Stomach smooth muscle (tissue), 2 donors: ENCODE data around the gene SMNDC1.
"Not testable (repeated sequence)": the region's sequence is repeated elsewhere in the genome, so short reads cannot be mapped to it uniquely, and the experiment has no call there.

ENCODE experiments used
- H3K27ac ChIP-seq: one replicate; pipeline ENCODE4 v1.7.0; 2013; ENCODE audit warnings: mild to moderate bottlenecking, low read length, inconsistent platforms
- H3K27me3 ChIP-seq, 2 donors: one replicate each; pipeline ENCODE4 v1.7.0; 2013; ENCODE audit warnings: low read length in 2 of 2; ENCODE audit not compliant: insufficient read depth in 2 of 2, control insufficient read depth in 1 of 2
- H3K36me3 ChIP-seq, 2 donors: one replicate each; pipeline ENCODE4 v1.7.0; 2013; ENCODE audit warnings: low read length in 2 of 2; ENCODE audit not compliant: control insufficient read depth in 2 of 2, insufficient read depth in 2 of 2
- H3K4me1 ChIP-seq: one replicate; pipeline ENCODE4 v1.7.0; 2013; ENCODE audit warnings: low read length; ENCODE audit not compliant: control insufficient read depth, insufficient read depth
- H3K4me3 ChIP-seq, 2 donors: one replicate each; pipeline ENCODE4 v1.7.0; 2013; ENCODE audit warnings: low read length in 2 of 2
- H3K9ac ChIP-seq, 2 donors: one replicate each; pipeline ENCODE4 v1.7.0; 2013; ENCODE audit warnings: low read length in 2 of 2, mild to moderate bottlenecking in 1 of 2
- H3K9me3 ChIP-seq, 2 donors: one replicate each; pipeline ENCODE4 v1.7.0; 2013; ENCODE audit warnings: low read length in 2 of 2; ENCODE audit not compliant: control insufficient read depth in 2 of 2
- donor health status: healthy.
- donor health status: Pancreatic carcinoma.

SMNDC1 gene

GRCh38 chr10:110272995-110273394 is 31.7 kb downstream of the SMNDC1 start:
- not testable (repeated sequence) for H3K27ac ChIP-seq, H3K9me3 ChIP-seq, H3K27me3 ChIP-seq, H3K4me3 ChIP-seq, H3K36me3 ChIP-seq, H3K9ac ChIP-seq
- peaks cover 11% of the 10 kb centered on the region for H3K4me1 ChIP-seq

GRCh38 chr10:110269374-110270318 is 35.1 kb downstream of the SMNDC1 start:
- Histone ChIP-seq H3K4me3 (peak overlapping the region; percentile 50 to 52), H3K9me3 (no peaks in the 10 kb centered on the region), H3K9ac (peak overlapping the region; percentile 30 to 59)

GRCh38 chr10:110268971-110269370 is 35.7 kb downstream of the SMNDC1 start:
- Histone ChIP-seq H3K9me3 (no peaks in the 10 kb centered on the region), H3K9ac (peak overlapping the region; percentile 30 to 59), H3K4me3 (peak overlapping the region; percentile 50 to 52), H3K36me3 (no peaks in the 10 kb centered on the region), H3K27me3 (no peaks in the 10 kb centered on the region), H3K27ac (peak overlapping the region; percentile 56), H3K4me1 (peaks cover 5% of the 10 kb centered on the region)

More at GRCh38 chr10:110269374-110270318, 35.1 kb downstream of the SMNDC1 start:
- no peaks in the 10 kb centered on the region for H3K36me3 ChIP-seq
- H3K27me3 ChIP-seq: no peaks in the 10 kb centered on the region
- peak overlapping the region; percentile 56 for H3K27ac ChIP-seq
- H3K4me1 ChIP-seq: peaks cover 11% of the 10 kb centered on the region

- no peak overlapping the region for H3K9ac ChIP-seq
- peaks cover under 1% of the 10 kb centered on the region for H3K4me1 ChIP-seq
- no peaks in the 10 kb centered on the region for H3K36me3 ChIP-seq
- H3K27ac ChIP-seq: no peak overlapping the region
- H3K27me3 ChIP-seq: no peaks in the 10 kb centered on the region
- no peak overlapping the region for H3K4me3 ChIP-seq
- H3K9me3 ChIP-seq: no peaks in the 10 kb centered on the region
These were observed 36.3 kb downstream of the SMNDC1 start for GRCh38 chr10:110268442-110268841.

GRCh38 chr10:110267276-110267675 is 37.4 kb downstream of the SMNDC1 start:
- H3K4me3 ChIP-seq: no peak overlapping the region
- no peak overlapping the region for H3K27ac ChIP-seq
- H3K4me1 ChIP-seq: no peaks in the 10 kb centered on the region
- H3K36me3 ChIP-seq: no peaks in the 10 kb centered on the region
- no peaks in the 10 kb centered on the region for H3K9me3 ChIP-seq
- no peak overlapping the region for H3K9ac ChIP-seq
- no peaks in the 10 kb centered on the region for H3K27me3 ChIP-seq

- no peaks in the 10 kb centered on the region for H3K27me3 ChIP-seq
- H3K9ac ChIP-seq: no peak overlapping the region
- H3K4me3 ChIP-seq: no peak overlapping the region
- no peaks in the 10 kb centered on the region for H3K9me3 ChIP-seq
- H3K27ac ChIP-seq: no peak overlapping the region
- no peaks in the 10 kb centered on the region for H3K36me3 ChIP-seq
- no peaks in the 10 kb centered on the region for H3K4me1 ChIP-seq
These were observed 39.0 kb downstream of the SMNDC1 start for GRCh38 chr10:110265573-110266193.

GRCh38 chr10:110263164-110263563 is 41.6 kb downstream of the SMNDC1 start:
- H3K9ac ChIP-seq: no peak overlapping the region
- H3K27ac ChIP-seq: no peak overlapping the region
- no peak overlapping the region for H3K4me3 ChIP-seq

GRCh38 chr10:110260746-110261477 is 43.8 kb downstream of the SMNDC1 start:
- Histone ChIP-seq H3K27me3 (no peaks in the 10 kb centered on the region), H3K9me3 (no peaks in the 10 kb centered on the region), H3K27ac (peak overlapping the region; percentile 19), H3K9ac (no peak overlapping the region), H3K4me3 (peak overlapping the region in 1 of 2 donors; percentile 16), H3K4me1 (no peaks in the 10 kb centered on the region), H3K36me3 (no peaks in the 10 kb centered on the region)

More at GRCh38 chr10:110263164-110263563, 41.6 kb downstream of the SMNDC1 start:
- Histone ChIP-seq H3K9me3 (no peaks in the 10 kb centered on the region), H3K4me1 (no peaks in the 10 kb centered on the region), H3K36me3 (no peaks in the 10 kb centered on the region), H3K27me3 (no peaks in the 10 kb centered on the region)

- no peak overlapping the region for H3K9ac ChIP-seq
- H3K36me3 ChIP-seq: no peaks in the 10 kb centered on the region
- H3K27me3 ChIP-seq: no peaks in the 10 kb centered on the region
- no peaks in the 10 kb centered on the region for H3K9me3 ChIP-seq
- H3K27ac ChIP-seq: no peak overlapping the region
- H3K4me3 ChIP-seq: no peak overlapping the region
- H3K4me1 ChIP-seq: no peaks in the 10 kb centered on the region
These were observed 45.4 kb downstream of the SMNDC1 start for GRCh38 chr10:110259317-110259716.

GRCh38 chr10:110258542-110258941 is 46.2 kb downstream of the SMNDC1 start:
- H3K27ac ChIP-seq: no peak overlapping the region
- H3K4me1 ChIP-seq: no peaks in the 10 kb centered on the region
- no peaks in the 10 kb centered on the region for H3K36me3 ChIP-seq
- H3K9ac ChIP-seq: no peak overlapping the region
- H3K4me3 ChIP-seq: no peak overlapping the region
- H3K27me3 ChIP-seq: no peaks in the 10 kb centered on the region
- no peaks in the 10 kb centered on the region for H3K9me3 ChIP-seq
